Right renal pelvis (tissue), 4 donors: ENCODE results near the gene SP6. TPM values are rescaled to one million over a fixed set of nuclear protein-coding genes. Genes with fewer than 3 reads are reported as not detected.
A peak's percentile ranks its signal among the peaks of the same experiment; 100 is the strongest.

ENCODE experiments used
- DNase-seq, 4 donors: peaks; one replicate each; pipeline ENCODE4 v3.0.0-alpha.2; 2013; ENCODE audit warnings: low read depth in 4 of 4, low spot score in 3 of 4, missing footprints in 1 of 4
- polyA plus RNA-seq, 4 donors: library from polyadenylated mRNA; unstranded; fragments of 120-200 nt; gene quantifications; one replicate each; pipeline ENCODE4 v1.2.1, GENCODE V29; 2013; ENCODE audit not compliant: insufficient read length in 4 of 4

The SP6 gene
- 1 to 10 TPM; 2.3 to 3.3 (median 2.9) TPM for polyA plus RNA-seq

DNA sequence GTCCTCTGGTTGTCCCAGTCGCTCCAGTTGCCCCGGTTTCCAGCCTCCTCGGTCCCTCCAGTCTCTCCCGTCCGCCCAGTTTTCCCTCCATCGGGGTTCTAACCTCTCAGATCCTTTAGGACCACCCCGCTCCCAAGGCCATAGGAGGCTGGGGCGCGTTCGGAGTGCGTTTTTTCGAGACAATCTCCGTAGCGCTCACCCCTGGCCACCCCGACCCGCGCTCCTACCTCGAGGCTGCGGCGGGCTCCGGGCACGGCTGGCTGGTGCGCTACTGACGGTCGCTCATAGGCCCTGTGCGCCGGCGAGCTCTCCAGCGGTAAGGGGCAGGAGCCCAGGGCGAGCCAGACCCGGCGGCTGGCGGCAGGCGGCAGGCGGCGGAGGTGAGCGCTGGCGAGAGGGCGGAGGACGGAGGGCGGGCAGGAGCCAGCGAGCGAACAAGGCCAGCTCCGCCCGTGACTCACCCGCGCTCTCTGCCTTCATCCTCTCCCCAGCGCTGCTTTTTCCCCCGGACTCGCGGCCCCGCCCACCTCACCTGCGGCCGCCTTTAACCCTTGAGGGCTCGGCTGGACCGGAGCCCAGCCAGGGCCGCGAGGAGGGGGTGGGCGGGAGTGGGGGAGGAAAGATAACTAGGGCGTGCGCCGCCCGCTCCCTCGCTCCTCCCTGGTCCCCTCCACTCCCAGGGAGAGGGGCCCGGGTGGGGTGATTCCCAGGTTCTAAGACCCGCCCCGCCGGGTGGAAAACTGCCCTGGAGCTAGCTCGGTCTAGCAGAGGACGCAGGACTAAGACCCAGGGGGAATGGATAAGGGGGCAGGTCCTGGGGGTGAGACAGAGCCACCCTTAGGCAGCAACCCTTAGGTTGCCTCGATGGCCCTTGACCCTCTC is at the start of gene SP6:
Gene SP6, minus strand, starts transcription at position 472 of the 882 bp plus-strand sequence. CDS start 2,734 bp downstream, outside the sequence.
- DNase-seq, result no peak

GRCh38 chr17:47899643-47900042 is 48.7 kb upstream of the SP6 start:
- no peak for DNase-seq

DNA sequence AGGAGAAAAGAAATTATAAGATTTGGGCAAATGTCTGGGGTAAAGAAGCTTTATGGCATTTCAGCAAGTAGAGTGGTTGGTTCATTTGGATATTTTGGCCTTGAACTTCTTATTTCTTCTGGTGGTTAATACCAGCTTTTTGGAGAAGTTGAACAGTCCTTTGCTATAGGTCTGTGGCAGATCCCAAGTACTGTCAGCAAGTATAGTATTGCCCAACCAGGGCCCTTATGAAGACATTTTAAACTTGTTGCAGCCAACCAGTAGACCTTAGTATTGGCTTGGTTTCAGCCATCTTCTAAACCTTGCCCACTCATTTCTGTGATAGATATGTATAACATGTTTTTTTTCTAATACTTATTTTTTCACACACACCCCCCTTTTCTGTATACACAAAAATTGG is 47.3 kb upstream of the SP6 start:
- DNase-seq, result no peak

DNA sequence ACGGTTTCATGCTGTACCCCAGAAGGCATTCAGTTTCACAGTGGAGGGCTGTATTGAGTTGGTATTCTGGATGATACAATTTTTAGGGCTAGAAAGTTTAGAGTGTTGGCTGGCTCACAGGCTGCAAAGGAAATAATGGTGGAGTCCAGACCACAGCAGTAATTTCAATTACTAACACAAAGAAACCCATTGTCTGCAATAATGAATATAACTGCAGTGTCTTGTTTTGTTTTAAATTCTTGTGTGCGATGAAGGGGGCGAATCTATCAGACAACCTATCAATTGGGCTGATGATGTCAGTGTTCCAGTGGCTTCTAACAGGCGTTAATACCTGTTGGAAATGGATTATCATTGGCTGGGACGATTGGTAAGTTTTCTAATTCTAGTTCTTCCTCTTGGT is 46.6 kb upstream of the SP6 start:
- DNase-seq, result no peak

DNA sequence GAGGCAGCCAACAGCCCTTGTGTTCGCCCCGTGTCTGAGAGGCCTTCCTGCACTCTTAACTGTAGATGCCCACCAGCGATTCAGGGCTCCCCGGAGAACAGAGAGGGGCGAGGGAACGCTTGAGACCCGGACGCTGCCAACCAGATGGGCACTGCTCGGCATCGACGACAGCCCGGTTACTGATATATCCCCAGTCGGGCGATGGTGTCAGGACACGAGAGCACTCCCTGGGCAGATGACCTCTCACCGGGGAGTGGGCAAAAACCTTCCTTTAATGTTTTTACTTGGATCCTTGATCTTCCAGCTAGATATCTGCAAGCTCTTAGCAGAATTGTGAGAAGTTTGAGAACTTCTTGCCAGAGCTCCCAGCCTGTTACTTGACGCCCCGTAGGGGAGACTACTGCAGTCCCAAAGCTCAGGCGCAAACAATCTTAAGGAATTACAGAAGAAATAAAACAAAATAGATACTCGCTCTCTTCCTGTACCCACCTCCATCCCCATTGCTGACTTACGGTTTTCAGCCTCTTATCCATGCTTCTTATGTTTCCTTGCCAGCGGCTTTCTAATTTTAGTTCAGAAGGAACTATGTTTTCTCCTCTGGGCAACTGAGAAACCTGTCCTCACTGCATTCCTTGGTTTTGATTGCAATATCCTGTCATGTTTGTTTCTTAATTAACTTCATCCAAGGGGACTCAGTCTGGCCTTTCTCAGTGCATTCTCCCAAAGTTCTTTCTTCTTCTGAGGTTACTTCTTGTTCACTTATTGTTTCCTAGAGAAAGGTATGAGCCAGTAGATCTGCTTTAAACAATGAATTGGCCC is 45.9 kb upstream of the SP6 start:
- DNase-seq, result no peak

- peak; percentile 100 for DNase-seq
Measured at GRCh38 chr17:47895856-47896671, 45.1 kb upstream of the SP6 start, which contains the start of gene SP2. Gene SP2, plus strand, starts transcription at chr17:47896236. Its CDS starts 51 bp downstream, at chr17:47896287.

DNA sequence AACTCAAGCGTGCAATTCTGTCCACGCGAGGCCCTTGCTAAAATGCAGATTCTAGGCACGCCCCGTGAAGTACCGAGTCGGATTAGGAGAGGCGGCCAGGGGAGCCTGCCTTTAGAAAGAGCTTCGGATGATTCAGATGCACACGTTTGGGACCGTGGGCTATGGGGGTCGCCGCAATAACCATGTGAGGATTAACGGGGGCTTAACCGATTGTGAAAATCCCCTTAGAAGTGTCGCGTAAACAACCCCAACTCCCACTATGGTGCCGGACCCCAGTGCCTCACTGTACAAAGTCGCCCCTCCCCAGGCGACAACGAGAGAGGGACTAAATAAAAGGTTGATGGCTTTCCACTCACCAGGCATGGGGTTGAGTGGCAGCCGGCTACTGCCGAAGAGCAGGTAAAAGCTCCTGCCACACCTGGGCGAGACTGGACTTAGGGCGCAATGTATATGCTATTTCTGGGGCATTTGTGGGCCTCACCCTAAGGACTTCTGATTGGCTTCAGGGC is 44.4 kb upstream of the SP6 start:
- no peak for DNase-seq

DNA sequence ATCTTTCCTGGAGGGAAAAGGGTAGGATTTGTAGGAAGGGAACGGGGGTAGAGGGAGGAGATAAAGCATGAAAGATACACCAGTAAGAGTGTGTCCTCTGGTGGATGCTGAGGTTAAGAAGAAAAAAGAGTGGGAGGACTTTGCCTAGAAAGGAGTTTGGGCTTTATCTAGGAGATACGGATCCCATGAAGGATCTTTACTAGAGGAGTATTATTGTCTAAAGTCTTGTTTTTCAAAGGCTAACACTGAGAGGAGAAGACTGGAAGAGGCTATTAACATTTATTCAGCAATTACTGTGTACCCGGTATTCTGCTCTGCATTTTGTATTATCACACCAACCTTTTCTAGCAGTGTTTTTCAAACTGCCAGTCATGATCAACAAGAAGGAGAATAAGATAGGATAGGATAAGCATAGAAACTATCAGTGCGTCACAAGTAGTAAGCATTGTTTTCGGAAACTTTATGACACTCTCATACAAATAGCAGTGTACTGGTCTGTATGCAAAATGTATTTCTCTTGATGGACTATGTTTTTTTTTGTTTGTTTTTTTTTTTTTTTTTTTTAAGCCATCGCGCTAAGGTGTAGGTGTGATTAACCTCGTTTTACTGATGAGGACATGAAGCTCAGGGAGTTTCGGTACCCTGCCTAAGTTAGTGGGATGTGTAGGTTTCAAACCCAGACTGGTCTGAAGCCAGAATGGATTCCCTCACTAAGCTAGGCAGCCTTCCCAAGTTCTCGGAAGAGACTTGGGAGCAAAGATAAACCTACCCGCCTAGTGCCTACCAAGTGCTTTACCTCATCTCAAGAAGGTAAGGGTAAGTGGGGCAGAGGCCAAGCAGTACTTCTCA is 43.8 kb upstream of the SP6 start:
- no peak for DNase-seq

GRCh38 chr17:47891545-47892088 is 40.7 kb upstream of the SP6 start:
- DNase-seq, result no peak

DNA sequence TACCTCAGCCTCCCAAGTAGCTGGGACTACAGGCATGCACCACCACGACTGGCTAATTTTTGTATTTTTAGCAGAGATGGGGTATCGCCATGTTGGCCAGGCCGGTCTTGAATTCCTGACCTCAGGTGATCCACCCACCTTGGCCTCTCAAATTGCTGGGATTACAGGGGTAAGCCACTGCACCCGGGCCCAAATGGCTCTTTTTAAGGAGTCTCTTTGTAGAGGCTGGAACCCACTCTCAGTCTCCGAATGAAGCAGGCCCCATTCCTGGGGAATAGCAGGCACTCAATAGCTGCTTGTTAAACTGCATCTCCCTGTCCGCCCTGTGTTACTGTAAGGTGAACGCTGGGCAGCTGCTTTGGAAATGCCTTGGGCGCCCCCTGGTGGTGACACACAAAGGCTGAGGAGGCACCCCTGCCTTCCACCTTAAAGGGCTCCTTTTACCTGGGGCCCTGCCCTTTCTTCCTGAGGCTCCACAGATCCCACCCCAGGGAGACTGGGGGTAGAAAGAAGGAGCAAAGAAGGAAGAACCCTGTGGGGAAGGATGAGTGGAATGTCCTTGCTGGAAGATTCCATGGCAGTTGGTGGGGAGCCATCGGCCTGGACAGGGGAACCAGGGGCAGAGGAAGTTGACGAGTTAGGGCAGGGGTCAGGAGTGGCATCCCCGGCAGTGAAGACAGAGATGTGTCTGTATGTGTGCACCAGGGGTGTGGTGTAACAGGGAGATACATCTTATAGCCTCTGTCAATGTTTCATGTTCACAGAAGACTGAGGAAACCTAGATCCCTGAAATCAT is 39.0 kb upstream of the SP6 start:
- DNase-seq, result peak in 2 of 4 donors; percentile 75 to 78

DNA sequence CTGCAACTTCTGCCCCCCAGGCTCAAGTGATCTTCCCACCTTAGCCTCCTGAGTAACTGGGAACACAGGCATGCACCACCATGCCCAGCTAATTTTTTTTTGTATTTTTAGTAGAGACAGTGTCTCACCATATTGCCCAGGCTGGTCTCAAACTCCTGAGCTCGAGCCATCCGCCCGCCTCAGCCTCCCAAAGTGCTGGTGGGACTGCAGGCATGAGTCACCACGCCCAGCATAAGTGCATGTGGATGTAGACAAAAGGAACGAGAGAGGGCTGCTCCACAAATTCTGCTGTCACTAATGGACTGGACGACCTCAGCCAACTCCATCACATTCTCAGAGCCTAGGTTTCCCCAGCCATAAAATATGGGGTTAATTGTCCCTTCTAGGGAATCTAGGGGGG is 37.3 kb upstream of the SP6 start:
- DNase-seq, result no peak

DNA sequence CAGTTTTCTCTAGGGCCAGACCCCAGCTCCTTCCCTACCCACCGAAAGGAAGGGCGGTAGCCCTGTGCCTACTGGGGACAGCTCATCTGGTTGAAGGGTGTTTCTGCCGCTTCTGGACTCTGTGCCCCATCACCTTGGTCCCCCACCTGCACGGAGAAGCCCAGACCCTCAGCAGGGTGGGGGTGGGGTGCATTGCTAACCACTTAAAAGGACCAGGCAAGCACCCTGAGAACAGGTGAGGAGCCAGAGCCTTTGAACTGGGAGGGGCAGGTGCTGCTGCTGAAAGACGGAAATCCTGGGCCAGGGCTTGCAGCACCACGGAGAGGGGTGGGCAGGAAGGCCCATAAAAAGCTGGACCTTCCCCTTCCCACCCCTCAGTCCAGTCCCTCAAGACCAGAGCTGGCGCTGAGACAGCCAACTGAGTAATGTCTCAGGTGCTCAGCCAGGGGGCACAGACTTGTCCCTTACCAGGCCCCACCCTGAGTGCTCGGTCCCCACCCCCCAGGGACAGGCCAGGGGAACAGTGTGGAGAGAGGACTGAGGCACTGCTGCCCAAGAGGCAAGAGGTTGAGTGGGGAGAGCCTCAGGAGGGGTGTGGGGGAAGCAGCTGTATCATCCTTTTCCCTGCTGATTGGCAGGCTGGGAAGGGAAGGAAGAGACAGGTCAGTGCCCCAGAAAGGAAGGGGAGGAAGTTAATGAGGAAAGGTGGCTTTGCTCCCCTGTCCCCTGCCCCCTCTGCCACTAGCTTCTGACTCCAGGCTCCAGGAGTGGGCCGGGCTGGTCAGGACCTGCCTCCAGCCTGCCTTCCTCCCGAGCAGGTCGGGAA is 34.2 kb upstream of the SP6 start:
- no peak for DNase-seq

DNA sequence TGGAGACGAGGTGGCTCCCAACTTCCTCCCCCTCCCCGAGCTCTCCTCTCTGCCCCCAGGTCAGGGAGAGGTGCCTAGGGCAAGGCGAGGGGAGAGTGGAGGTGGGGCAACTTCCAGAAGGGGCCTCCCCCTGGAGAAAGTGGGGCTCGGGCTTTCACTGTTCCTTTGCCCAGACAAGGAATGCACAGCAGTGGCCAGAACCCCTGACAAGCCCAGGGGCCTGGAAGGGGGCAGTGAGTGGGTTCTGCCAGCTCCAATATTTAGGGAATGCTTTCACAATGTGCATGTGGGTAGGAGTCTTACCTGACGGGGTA is 33.4 kb upstream of the SP6 start:
- no peak for DNase-seq

- DNase-seq, result no peak
Measured at GRCh38 chr17:47883589-47884426, 32.8 kb upstream of the SP6 start.

DNA sequence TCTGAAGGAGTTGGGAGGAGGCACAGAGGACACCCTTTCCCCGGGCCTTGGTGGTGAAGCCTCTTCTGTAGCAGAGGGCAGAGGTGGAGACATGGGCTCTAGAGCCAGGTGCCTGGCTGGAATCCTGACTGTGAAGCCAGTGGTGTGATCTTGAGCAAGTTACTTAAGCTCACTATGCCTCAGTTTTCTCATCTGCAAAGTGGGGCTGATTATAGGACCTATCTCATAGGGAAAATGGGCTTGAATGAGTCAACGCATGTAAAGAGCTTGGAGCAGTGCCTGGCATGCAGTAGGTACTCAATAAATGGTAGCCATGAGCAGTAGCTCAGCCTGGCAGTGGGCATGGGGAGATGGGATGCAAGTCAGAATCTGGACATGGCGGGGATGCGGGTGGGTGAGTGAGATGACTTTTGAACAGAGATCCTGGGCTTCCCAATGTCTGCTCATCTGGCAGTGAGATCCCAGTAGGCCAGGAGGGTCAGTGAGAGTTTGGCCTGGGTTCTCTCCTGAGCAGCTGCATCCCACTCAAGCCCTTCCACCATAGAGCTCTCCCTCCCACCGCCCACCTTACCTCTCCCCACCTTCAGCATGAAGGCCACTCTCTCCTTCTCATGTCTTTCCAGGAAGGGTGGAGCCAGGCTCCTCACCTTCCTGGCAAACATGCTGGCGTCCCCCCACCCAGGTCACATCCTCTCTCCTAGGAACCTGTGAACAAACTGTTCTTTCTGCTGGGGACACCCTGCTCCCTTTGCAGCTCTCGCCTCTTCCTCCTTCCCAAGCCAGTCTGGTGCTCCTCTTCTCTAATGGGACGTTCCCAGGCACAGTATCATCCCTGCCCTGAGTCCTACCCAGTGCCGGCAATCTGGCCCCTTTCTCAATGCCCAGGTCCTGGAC is 32.0 kb upstream of the SP6 start:
- no peak for DNase-seq

- no peak for DNase-seq
Measured at GRCh38 chr17:47882247-47882646, 31.3 kb upstream of the SP6 start.
